A549 (cell line): ENCODE measurements around the gene ZBTB20.

Experiments used
- CTCF ChIP-seq: fragments of >200 bp; sonication (Bioruptor Twin); formaldehyde crosslinking; IDR thresholded peaks from 3 replicates; pipeline ENCODE4 v1.5.1; 2016
- ELK1 ChIP-seq: fragments of 150-350 bp; IDR thresholded peaks from 2 replicates; pipeline ENCODE4 v1.6.1; 2014; ENCODE audit warnings: low read depth, mild to moderate bottlenecking, low read length
- EP300 ChIP-seq, 2 experiments: fragments of >200 bp; sonication (Bioruptor Twin); formaldehyde crosslinking; IDR thresholded peaks; 2 replicates in 1 of 2; 3 replicates in 1 of 2; pipeline ENCODE4 v1.6.1; 2016 to 2017
- KDM1A ChIP-seq: fragments of 200-600 bp; sonication (generic); IDR thresholded peaks from 2 replicates; pipeline ENCODE4 v1.6.1; 2016; ENCODE audit warnings: low read depth, mild to moderate bottlenecking
- PBX3 ChIP-seq: IDR thresholded peaks from 2 replicates; pipeline ENCODE4 v1.6.1; 2012
- POLR2A ChIP-seq: IDR thresholded peaks from 2 replicates; pipeline ENCODE4 v1.6.1; 2012; ENCODE audit warnings: mild to moderate bottlenecking, low read length
- RAD21 ChIP-seq, 2 experiments: fragments of >200 bp in 1 of 2; sonication (Bioruptor Twin) in 1 of 2; formaldehyde crosslinking in 1 of 2; IDR thresholded peaks in 1 of 2; conservative IDR thresholded peaks in 1 of 2; 2 replicates in 1 of 2; 3 replicates in 1 of 2; pipeline ENCODE4 v1.6.1; 2012 to 2018; ENCODE audit warnings: inconsistent platforms in 1 of 2

GRCh38 chr3:114700637-114701234 lies 446.4 kb downstream of the ZBTB20 start:
- no peak for TF ChIP-seq ELK1
- TF ChIP-seq POLR2A = no peak
- TF ChIP-seq RAD21 (conservative IDR thresholded peaks at IDR 0.05 in 1 of 2, IDR thresholded peaks at IDR 0.05 in 1 of 2) = no peak
- TF ChIP-seq PBX3 = no peak
- TF ChIP-seq EP300 (IDR thresholded peaks at IDR 0.05) = no peak
- TF ChIP-seq CTCF = no peak
- TF ChIP-seq KDM1A = no peak
